ENCODE data around the gene MAST2.

MAST2 gene

DNA sequence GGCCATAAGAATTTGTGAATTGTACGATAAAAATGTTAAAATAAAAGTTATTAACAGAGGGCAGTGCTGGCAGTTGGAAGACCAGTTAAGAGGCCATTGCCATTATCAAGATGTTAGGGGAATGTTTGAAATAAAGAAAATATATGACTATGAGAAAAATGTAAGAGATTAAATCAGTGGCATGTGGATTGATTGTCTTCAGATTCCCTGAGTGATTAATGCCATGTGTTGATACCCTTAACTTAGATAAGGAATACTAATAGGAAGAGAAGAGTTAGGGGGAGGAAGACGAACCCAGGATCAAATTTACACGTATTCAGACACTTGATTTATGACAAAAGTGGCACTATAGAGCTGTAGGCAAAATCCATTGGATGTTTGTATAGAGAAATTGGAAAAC is 173.2 kb downstream of the MAST2 start:
- H2AFZ ChIP-seq (ENCODE audit: low read length), result no peak overlapping the region
- H3K4me1 ChIP-seq (ENCODE audit: insufficient read depth, low read length, poor library complexity, severe bottlenecking), result no peaks in the 10 kb centered on the region
- no peaks in the 10 kb centered on the region for H4K20me1 ChIP-seq (ENCODE audit: insufficient read depth, low read length, poor library complexity, severe bottlenecking)
- no peaks in the 10 kb centered on the region for H3K27me3 ChIP-seq (ENCODE audit: insufficient read depth, low read length, poor library complexity, severe bottlenecking)
- H3K4me2 ChIP-seq (ENCODE audit: low read depth, low read length, poor library complexity, severe bottlenecking), result no peak overlapping the region
- H3K9me2 ChIP-seq (replicated peaks; ENCODE audit: low read depth, low read length), result no peaks in the 10 kb centered on the region
- H3K36me3 ChIP-seq (ENCODE audit: insufficient read depth, low read length), result no peaks in the 10 kb centered on the region
- TF ChIP-seq, protein P1, sequence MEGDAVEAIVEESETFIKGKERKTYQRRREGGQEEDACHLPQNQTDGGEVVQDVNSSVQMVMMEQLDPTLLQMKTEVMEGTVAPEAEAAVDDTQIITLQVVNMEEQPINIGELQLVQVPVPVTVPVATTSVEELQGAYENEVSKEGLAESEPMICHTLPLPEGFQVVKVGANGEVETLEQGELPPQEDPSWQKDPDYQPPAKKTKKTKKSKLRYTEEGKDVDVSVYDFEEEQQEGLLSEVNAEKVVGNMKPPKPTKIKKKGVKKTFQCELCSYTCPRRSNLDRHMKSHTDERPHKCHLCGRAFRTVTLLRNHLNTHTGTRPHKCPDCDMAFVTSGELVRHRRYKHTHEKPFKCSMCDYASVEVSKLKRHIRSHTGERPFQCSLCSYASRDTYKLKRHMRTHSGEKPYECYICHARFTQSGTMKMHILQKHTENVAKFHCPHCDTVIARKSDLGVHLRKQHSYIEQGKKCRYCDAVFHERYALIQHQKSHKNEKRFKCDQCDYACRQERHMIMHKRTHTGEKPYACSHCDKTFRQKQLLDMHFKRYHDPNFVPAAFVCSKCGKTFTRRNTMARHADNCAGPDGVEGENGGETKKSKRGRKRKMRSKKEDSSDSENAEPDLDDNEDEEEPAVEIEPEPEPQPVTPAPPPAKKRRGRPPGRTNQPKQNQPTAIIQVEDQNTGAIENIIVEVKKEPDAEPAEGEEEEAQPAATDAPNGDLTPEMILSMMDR (conservative IDR thresholded peaks at IDR 0.05; ENCODE audit: low read length), result no peak
- no peak overlapping the region for H3K4me3 ChIP-seq (ENCODE audit: low read length, poor library complexity, severe bottlenecking)
- no peaks in the 10 kb centered on the region for H3F3A ChIP-seq (ENCODE audit: low read depth)
- H3K9me3 ChIP-seq (ENCODE audit: insufficient read depth, low read depth, low read length), result no peaks in the 10 kb centered on the region
- no peak overlapping the region for H3K9ac ChIP-seq (ENCODE audit: low read depth, low read length, poor library complexity, severe bottlenecking)
- no peaks in the 10 kb centered on the region for H3K79me2 ChIP-seq (ENCODE audit: insufficient read depth, low read length)

DNA sequence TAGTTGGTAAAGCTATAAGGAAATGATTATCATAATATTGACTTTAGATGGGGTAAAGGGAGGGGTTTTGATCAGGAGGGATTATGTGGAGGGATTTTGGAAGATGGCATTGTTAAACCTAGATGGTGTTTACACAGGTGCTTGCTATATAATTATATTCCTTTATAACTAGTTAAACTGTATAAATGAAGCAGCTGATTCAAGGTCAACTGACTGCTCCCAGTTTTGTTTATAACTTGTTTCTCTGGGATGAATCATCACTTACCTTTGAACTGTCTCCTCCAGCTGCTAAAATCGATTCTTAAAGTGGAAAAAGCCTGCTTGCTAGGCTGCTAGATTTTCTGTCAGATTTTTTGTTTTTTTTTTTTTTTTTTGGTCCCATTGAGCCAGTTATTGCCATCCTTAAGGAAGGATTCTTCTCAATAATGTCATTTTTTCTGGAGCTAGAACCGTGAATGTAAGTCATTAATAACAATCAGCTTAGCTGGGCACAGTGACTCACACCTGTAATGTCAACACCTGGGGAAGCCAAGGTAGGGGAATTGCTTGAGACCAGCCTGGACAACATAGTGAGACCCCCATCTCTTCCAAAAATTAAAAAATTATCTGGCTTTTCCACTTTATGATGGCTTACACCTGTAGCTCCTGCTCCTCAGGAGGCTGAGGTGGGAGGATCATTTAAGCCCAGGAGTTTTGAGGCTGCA is 175.8 kb downstream of the MAST2 start:
- Histone ChIP-seq H3K9me3 (ENCODE audit: insufficient read depth, low read depth, low read length) (no peaks in the 10 kb centered on the region), H3K9ac (ENCODE audit: low read depth, low read length, poor library complexity, severe bottlenecking) (no peak overlapping the region), H3K4me3 (ENCODE audit: low read length, poor library complexity, severe bottlenecking) (no peak overlapping the region), H3K79me2 (ENCODE audit: insufficient read depth, low read length) (no peaks in the 10 kb centered on the region), H2AFZ (ENCODE audit: low read length) (no peak overlapping the region), H3K4me1 (ENCODE audit: insufficient read depth, low read length, poor library complexity, severe bottlenecking) (no peaks in the 10 kb centered on the region), H3K9me2 (replicated peaks; ENCODE audit: low read depth, low read length) (no peaks in the 10 kb centered on the region), H4K20me1 (ENCODE audit: insufficient read depth, low read length, poor library complexity, severe bottlenecking) (no peaks in the 10 kb centered on the region), H3F3A (ENCODE audit: low read depth) (no peaks in the 10 kb centered on the region), H3K4me2 (ENCODE audit: low read depth, low read length, poor library complexity, severe bottlenecking) (no peak overlapping the region), H3K36me3 (ENCODE audit: insufficient read depth, low read length) (no peaks in the 10 kb centered on the region), H3K27me3 (ENCODE audit: insufficient read depth, low read length, poor library complexity, severe bottlenecking) (no peaks in the 10 kb centered on the region)
- no peak for TF ChIP-seq EZH2phosphoT487 (IDR thresholded peaks at IDR 0.05; ENCODE audit: borderline replicate concordance)
- TF ChIP-seq, protein P1 (conservative IDR thresholded peaks at IDR 0.05; ENCODE audit: low read length), result no peak

DNA sequence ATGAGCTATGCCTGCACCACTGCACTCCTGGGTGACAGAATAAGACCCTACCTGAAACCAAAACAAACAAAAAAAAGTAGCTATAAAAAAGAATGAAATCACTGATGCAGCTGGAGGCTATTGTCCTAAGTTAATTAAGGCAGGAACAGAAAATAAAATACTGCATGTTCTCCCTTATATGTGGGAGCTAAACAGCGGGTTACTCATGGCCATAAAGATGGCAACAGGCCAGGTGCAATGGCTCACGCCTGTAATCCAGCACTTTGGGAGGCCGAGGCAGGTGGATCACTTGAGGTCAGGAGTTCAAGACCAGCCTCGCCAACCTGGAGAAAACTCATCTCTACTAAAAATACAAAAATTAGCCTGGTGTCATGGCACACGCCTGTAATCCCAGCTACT is 176.4 kb downstream of the MAST2 start:
- no peaks in the 10 kb centered on the region for H3K4me1 ChIP-seq (ENCODE audit: insufficient read depth, low read length, poor library complexity, severe bottlenecking)
- TF ChIP-seq EZH2phosphoT487 (IDR thresholded peaks at IDR 0.05; ENCODE audit: borderline replicate concordance), result no peak
- TF ChIP-seq, protein P1 (conservative IDR thresholded peaks at IDR 0.05; ENCODE audit: low read length), result no peak

More for the DNA sequence above, 176.4 kb downstream of the MAST2 start:
- Histone ChIP-seq H3K4me2 (ENCODE audit: low read depth, low read length, poor library complexity, severe bottlenecking) (no peak overlapping the region), H4K20me1 (ENCODE audit: insufficient read depth, low read length, poor library complexity, severe bottlenecking) (no peaks in the 10 kb centered on the region), H2AFZ (ENCODE audit: low read length) (no peak overlapping the region), H3K79me2 (ENCODE audit: insufficient read depth, low read length) (no peaks in the 10 kb centered on the region), H3F3A (ENCODE audit: low read depth) (no peaks in the 10 kb centered on the region), H3K27me3 (ENCODE audit: insufficient read depth, low read length, poor library complexity, severe bottlenecking) (no peaks in the 10 kb centered on the region), H3K36me3 (ENCODE audit: insufficient read depth, low read length) (no peaks in the 10 kb centered on the region), H3K9me2 (replicated peaks; ENCODE audit: low read depth, low read length) (no peaks in the 10 kb centered on the region), H3K9me3 (ENCODE audit: insufficient read depth, low read depth, low read length) (no peaks in the 10 kb centered on the region), H3K9ac (ENCODE audit: low read depth, low read length, poor library complexity, severe bottlenecking) (no peak overlapping the region), H3K4me3 (ENCODE audit: low read length, poor library complexity, severe bottlenecking) (no peak overlapping the region)

All from Loucy (cell line).